H1 (cell line): Measurements from ENCODE around the gene GNAO1. TPM values are rescaled to one million over a fixed set of nuclear protein-coding genes. Genes with fewer than 3 reads are reported as not detected.

ENCODE experiments used
- CTCF ChIA-PET: fragments of 300-600 bp; sonication (Branson Sonifier 250); formaldehyde crosslinking; loops from one replicate; lab custom pipeline; 2021; ENCODE audit not compliant: partially characterized antibody; lab: Charles Lee
- POLR2A ChIA-PET: fragments of 300-600 bp; sonication (Branson Sonifier 250); formaldehyde crosslinking; loops from one replicate; lab custom pipeline; 2021; ENCODE audit warnings: inconsistent platforms; ENCODE audit not compliant: partially characterized antibody; lab: Charles Lee
- DNase-seq, 2 experiments: peaks; one replicate each; pipeline versions ENCODE4 v3.0.0 to v3.0.0-alpha.2; 2010 to 2022; ENCODE audit warnings: low spot score in 2 of 2, low read depth in 1 of 2, mixed read lengths in 1 of 2
- FAIRE-seq: peaks from 2 replicates; lab custom pipeline; 2011; peaks lifted over from hg19 to GRCh38; lab: Jason Lieb, UNC
- H2AFZ ChIP-seq: 2 replicates; pipeline ENCODE4 v1.8.1; 2012; ENCODE audit warnings: low read length, inconsistent platforms
- H2AK5ac ChIP-seq: 2 replicates; pipeline ENCODE4 v1.6.1; 2013; ENCODE audit warnings: low read depth, low read length
- H2BK120ac ChIP-seq: replicated peaks from 2 replicates; pipeline ENCODE3; 2013; ENCODE audit warnings: low read depth, low read length, inconsistent platforms
- H2BK12ac ChIP-seq: 2 replicates; pipeline ENCODE4 v1.6.1; 2013; ENCODE audit warnings: low read depth, low read length
- H2BK15ac ChIP-seq: 2 replicates; pipeline ENCODE4 v1.6.1; 2013; ENCODE audit warnings: low read length
- H2BK20ac ChIP-seq: 2 replicates; pipeline ENCODE4 v1.6.1; 2013; ENCODE audit warnings: low read length
- H2BK5ac ChIP-seq: 2 replicates; pipeline ENCODE4 v1.6.1; 2013; ENCODE audit warnings: low read depth, low read length
- H3K14ac ChIP-seq: 2 replicates; pipeline ENCODE4 v1.6.1; 2013; ENCODE audit warnings: inconsistent platforms; ENCODE audit not compliant: insufficient read length
- H3K18ac ChIP-seq: 2 replicates; pipeline ENCODE4 v1.6.1; 2013; ENCODE audit warnings: low read length; ENCODE audit errors: extremely low read depth
- H3K23ac ChIP-seq: 2 replicates; pipeline ENCODE4 v1.6.1; 2013; ENCODE audit warnings: inconsistent platforms; ENCODE audit not compliant: insufficient read length
- H3K23me2 ChIP-seq: 2 replicates; pipeline ENCODE4 v1.6.1; 2013; ENCODE audit warnings: low read depth, low read length
- H3K27ac ChIP-seq: 2 replicates; pipeline ENCODE4 v1.6.1; 2011; ENCODE audit warnings: low read depth, low read length, inconsistent platforms
- H3K27me3 ChIP-seq, 4 experiments: replicated peaks in 1 of 4; 1 replicate in 1 of 4; 2 replicates in 3 of 4; pipeline versions ENCODE4 v1.6.1 to v1.8.1; 2011 to 2013; ENCODE audit warnings: low read length in 3 of 4, mild to moderate bottlenecking in 3 of 4, inconsistent platforms in 2 of 4, mixed read lengths in 2 of 4, moderate library complexity in 1 of 4; ENCODE audit not compliant: control insufficient read depth in 3 of 4, insufficient read depth in 3 of 4; ENCODE audit errors: extremely low read depth in 1 of 4
- H3K36me3 ChIP-seq, 4 experiments: 2 replicates each; pipeline versions ENCODE4 v1.6.1 to v1.8.1; 2011 to 2013; ENCODE audit warnings: mild to moderate bottlenecking in 4 of 4, low read length in 3 of 4, moderate library complexity in 2 of 4, control low read depth in 1 of 4, inconsistent platforms in 1 of 4; ENCODE audit not compliant: insufficient read depth in 4 of 4, control insufficient read depth in 2 of 4
- H3K4ac ChIP-seq: replicated peaks from 2 replicates; pipeline ENCODE3; 2013; ENCODE audit warnings: low read length, low read depth, mixed read lengths, inconsistent platforms; ENCODE audit not compliant: insufficient read length
- H3K4me1 ChIP-seq, 4 experiments: replicated peaks in 1 of 4; 1 replicate in 1 of 4; 2 replicates in 3 of 4; pipeline versions ENCODE4 v1.6.1 to v1.8.1; 2011 to 2013; ENCODE audit warnings: low read length in 3 of 4, inconsistent platforms in 2 of 4, mixed read lengths in 1 of 4; ENCODE audit not compliant: insufficient read depth in 4 of 4, control insufficient read depth in 3 of 4
- H3K4me2 ChIP-seq, 2 experiments: 2 replicates each; pipeline versions ENCODE4 v1.6.1 to v1.8.1; 2011 to 2013; ENCODE audit warnings: low read depth in 2 of 2, low read length in 2 of 2, control low read depth in 1 of 2, inconsistent platforms in 1 of 2, mild to moderate bottlenecking in 1 of 2; ENCODE audit not compliant: insufficient read depth in 1 of 2
- H3K4me3 ChIP-seq, 4 experiments: fragments of 200-600, 300-600 bp in 1 of 4; sonication (generic), shearing (Covaris generic), sonication (Bioruptor Twin) in 1 of 4; 2 replicates each; pipeline versions ENCODE4 v1.5.1 to v1.8.1; 2011 to 2016; ENCODE audit warnings: low read length in 4 of 4, low read depth in 3 of 4, control low read depth in 2 of 4, inconsistent platforms in 2 of 4, mild to moderate bottlenecking in 2 of 4, mixed read lengths in 1 of 4, moderate library complexity in 1 of 4; ENCODE audit not compliant: insufficient read depth in 2 of 4; ENCODE audit errors: extremely low read depth in 1 of 4
- H3K56ac ChIP-seq: replicated peaks from 2 replicates; pipeline ENCODE3; 2013; ENCODE audit warnings: low read depth, mild to moderate bottlenecking, mixed read lengths, low read length, inconsistent platforms; ENCODE audit not compliant: insufficient read length
- H3K79me1 ChIP-seq: 2 replicates; pipeline ENCODE4 v1.6.1; 2013; ENCODE audit warnings: low read depth, low read length, control low read depth
- H3K79me2 ChIP-seq, 2 experiments: 2 replicates each; pipeline versions ENCODE4 v1.6.1 to v1.8.1; 2012 to 2013; ENCODE audit warnings: low read length in 2 of 2, mild to moderate bottlenecking in 2 of 2, inconsistent platforms in 1 of 2; ENCODE audit not compliant: insufficient read depth in 2 of 2, control insufficient read depth in 1 of 2
- H3K9ac ChIP-seq, 4 experiments: replicated peaks in 1 of 4; 1 replicate in 1 of 4; 2 replicates in 3 of 4; pipeline versions ENCODE4 v1.6.1 to v1.8.1; 2011 to 2013; ENCODE audit warnings: low read depth in 3 of 4, low read length in 3 of 4, control low read depth in 2 of 4, mild to moderate bottlenecking in 2 of 4, moderate library complexity in 2 of 4, inconsistent platforms in 1 of 4; ENCODE audit errors: extremely low read depth in 1 of 4
- H3K9me3 ChIP-seq, 2 experiments: 2 replicates each; pipeline versions ENCODE4 v1.6.1 to v1.8.1; 2012 to 2013; ENCODE audit warnings: mild to moderate bottlenecking in 2 of 2, moderate library complexity in 2 of 2, control low read depth in 1 of 2, inconsistent platforms in 1 of 2, low read depth in 1 of 2, low read length in 1 of 2, mixed read lengths in 1 of 2; ENCODE audit not compliant: insufficient read depth in 2 of 2
- H4K20me1 ChIP-seq, 2 experiments: replicated peaks in 1 of 2; 2 replicates each; pipeline versions ENCODE3 to v1.8.1; 2011 to 2013; ENCODE audit warnings: inconsistent platforms in 2 of 2, low read length in 2 of 2, mild to moderate bottlenecking in 1 of 2; ENCODE audit not compliant: insufficient read depth in 2 of 2, control insufficient read depth in 1 of 2
- H4K5ac ChIP-seq: 2 replicates; pipeline ENCODE4 v1.6.1; 2013; ENCODE audit warnings: low read length, low read depth, mixed read lengths, inconsistent platforms; ENCODE audit not compliant: insufficient read length
- H4K8ac ChIP-seq: 2 replicates; pipeline ENCODE4 v1.8.0; 2013; ENCODE audit warnings: mild to moderate bottlenecking, moderate library complexity, low read length, inconsistent platforms; ENCODE audit not compliant: insufficient read depth; ENCODE audit errors: extremely low read depth
- H4K91ac ChIP-seq: replicated peaks from 2 replicates; pipeline ENCODE3; 2013; ENCODE audit warnings: low read length, mixed read lengths, inconsistent platforms; ENCODE audit not compliant: insufficient read length
- CBX8 ChIP-seq: fragments of 300-800, 300-1000 bp; sonication (generic); IDR thresholded peaks from 2 replicates; pipeline ENCODE4 v1.7.1; 2016; ENCODE audit warnings: low read depth, low read length, borderline replicate concordance
- CHD1 ChIP-seq: IDR thresholded peaks from 2 replicates; pipeline ENCODE4 v1.6.1; 2012; ENCODE audit warnings: low read depth, low read length, improper control_type of control experiment
- CTBP2 ChIP-seq: IDR thresholded peaks from 2 replicates; pipeline ENCODE4 v1.7.0; 2011; ENCODE audit warnings: borderline replicate concordance, mild to moderate bottlenecking, moderate library complexity, mixed read lengths, low read length; ENCODE audit not compliant: insufficient read depth, insufficient read length
- MAFK ChIP-seq: IDR thresholded peaks from 2 replicates; pipeline ENCODE4 v1.6.1; 2012; ENCODE audit warnings: low read depth, mild to moderate bottlenecking, improper control_type of control experiment, low read length
- POU5F1 ChIP-seq: IDR thresholded peaks from 2 replicates; pipeline ENCODE4 v1.6.1; 2011; ENCODE audit warnings: low read depth, mild to moderate bottlenecking, low read length, moderate library complexity
- RFX5 ChIP-seq: IDR thresholded peaks from 2 replicates; pipeline ENCODE4 v1.6.1; 2011; ENCODE audit warnings: low read depth, low read length, improper control_type of control experiment, borderline replicate concordance
- RXRA ChIP-seq: IDR thresholded peaks from 2 replicates; pipeline ENCODE4 v1.6.1; 2011; ENCODE audit warnings: low read depth, mild to moderate bottlenecking, low read length, moderate library complexity; ENCODE audit not compliant: insufficient read depth
- SIN3A ChIP-seq, 2 experiments: IDR thresholded peaks in 1 of 2; conservative IDR thresholded peaks in 1 of 2; 2 replicates each; pipeline ENCODE4 v1.6.1; 2011 to 2012; ENCODE audit warnings: low read length in 2 of 2, improper control_type of control experiment in 1 of 2, low read depth in 1 of 2, mild to moderate bottlenecking in 1 of 2
- SP2 ChIP-seq: IDR thresholded peaks from 2 replicates; pipeline ENCODE4 v1.6.1; 2012; ENCODE audit warnings: mild to moderate bottlenecking, low read length, inconsistent platforms
- YY1 ChIP-seq: IDR thresholded peaks from 2 replicates; pipeline ENCODE4 v1.6.1; 2011; ENCODE audit warnings: low read depth, mild to moderate bottlenecking, low read length
- WGBS, 2 experiments: shearing (Covaris generic) in 1 of 2; methylation state at CpG; one replicate each; pipeline versions ENCODE4 v1.1.6 to v1.1.7; 2013 to 2015; ENCODE audit warnings: low lambda C conversion rate in 2 of 2, mixed read lengths in 2 of 2, inconsistent platforms in 1 of 2, low coverage in 1 of 2, missing lambda C conversion rate in 1 of 2; ENCODE audit not compliant: insufficient replicate concordance in 2 of 2, insufficient coverage in 1 of 2, insufficient read length in 1 of 2; ENCODE audit errors: extremely low coverage in 1 of 2, missing lambda C conversion rate in 1 of 2; 5-methylcytosine and 5-hydroxymethylcytosine counted together
- polyA plus RNA-seq, 7 experiments: library from polyadenylated mRNA; depleted of rRNA in 3 of 7; stranded (reverse) in 5 of 7; unstranded in 2 of 7; fragments of >200 nt in 5 of 7; fragments of 200-250 nt in 2 of 7; gene quantifications; 1 replicate in 5 of 7; 2 replicates in 1 of 7; 4 replicates in 1 of 7; pipeline versions ENCODE4 v1.2.1 to v1.2.3, GENCODE V29; 2011 to 2013; ENCODE audit warnings: missing spikeins in 2 of 7, mixed read lengths in 2 of 7
- total RNA-seq: library from RNA; stranded (reverse); fragmentation: NEBNext Ultra II Directional; extraction: Animal tissue kit (Norgen Biotek cat#: 25700); gene quantifications from 2 replicates; pipeline ENCODE4 v1.2.1, GENCODE V29; 2021
- TF ChIP-seq, protein P1 (sequence below): IDR thresholded peaks from 2 replicates; pipeline ENCODE4 v1.6.1; 2011; ENCODE audit warnings: low read length, improper control_type of control experiment
- TF ChIP-seq, protein P2 (sequence below): IDR thresholded peaks from 2 replicates; pipeline ENCODE4 v1.6.1; 2012; ENCODE audit warnings: inconsistent platforms

GNAO1 gene
- total and polyA plus RNA-seq, 2 of the 8 experiments (the other 6 are each of a cell fraction or from before 2014, with no cell fraction given), result 6.7 to 34.4 TPM

DNA sequence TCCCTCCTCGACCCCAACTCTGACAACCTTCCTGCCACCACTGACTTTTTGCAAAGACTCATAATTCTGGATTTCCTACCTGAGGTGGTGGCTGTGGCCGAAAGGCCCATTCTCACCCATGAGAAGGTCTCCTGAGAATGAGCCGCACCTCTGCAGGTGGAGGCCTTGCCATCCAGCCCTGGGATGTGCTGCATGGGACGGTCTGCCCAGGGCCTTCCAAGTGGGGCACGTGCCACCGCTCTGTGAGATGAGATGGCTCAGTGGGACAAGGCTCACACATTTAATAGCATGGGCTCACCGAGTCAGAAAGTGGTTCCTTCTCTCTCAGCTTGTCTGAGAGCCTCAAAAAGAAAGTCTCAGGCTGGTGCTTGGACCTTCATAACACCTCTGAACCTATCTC lies 121.3 kb downstream of the GNAO1 start:
- no peak for FAIRE-seq
- 92% methylated on average over 7 of the region's 7 CpGs; no CpG with 5 or more reads in 1 of the 2 experiments for WGBS, 2 experiments

More for the DNA sequence above, 121.3 kb downstream of the GNAO1 start:
- H2AK5ac ChIP-seq, result no peak overlapping the region
- H2BK20ac ChIP-seq, result no peak overlapping the region
- H3K9me3 ChIP-seq, result no peaks in the 10 kb centered on the region
- H3K79me2 ChIP-seq, result no peaks in the 10 kb centered on the region
- no peak overlapping the region for H2BK120ac ChIP-seq
- H3K4me2 ChIP-seq, result no peak overlapping the region
- 0 out of 2 replicates have a peak overlapping the region, but pooled peaks have one; percentile 1 for H4K8ac ChIP-seq
- H3K14ac ChIP-seq, result no peak overlapping the region
- no peak overlapping the region for H2BK5ac ChIP-seq
- no peak overlapping the region for H3K4me3 ChIP-seq
- H2BK12ac ChIP-seq, result no peak overlapping the region
- no peaks in the 10 kb centered on the region for H3K79me1 ChIP-seq
- H3K23ac ChIP-seq, result no peak overlapping the region
- no peak overlapping the region for H3K9ac ChIP-seq
- H3K36me3 ChIP-seq, result no peaks in the 10 kb centered on the region
- POLR2A ChIA-PET, result no interaction called here
- peaks cover 0 to 3% (median 0%) of the 10 kb centered on the region in 4 experiments; a peak in 2 of 7 replicates for H3K27me3 ChIP-seq
- DNase-seq, result no peak
- H3K4me1 ChIP-seq, result no peaks in the 10 kb centered on the region
- H2AFZ ChIP-seq, result no peak overlapping the region
- CTCF ChIA-PET, result interaction anchor here (0.8 to 4.8 kb wide), 10 partner anchors 9 to 115 kb away, joined by 3 to 26 read pairs (median 6); no protein-coding TSS in a partner anchor
- no peak overlapping the region for H3K27ac ChIP-seq
- no peak overlapping the region for H4K91ac ChIP-seq
- H4K5ac ChIP-seq, result no peak overlapping the region
- H3K23me2 ChIP-seq, result no peaks in the 10 kb centered on the region
- no peak overlapping the region for H3K56ac ChIP-seq
- H3K18ac ChIP-seq, result no peak overlapping the region
- TF ChIP-seq CBX8 (no peak), RFX5 (no peak), SIN3A (conservative IDR thresholded peaks at IDR 0.05 in 1 of 2, IDR thresholded peaks at IDR 0.05 in 1 of 2; ENCODE audit: low read depth in 1 of 2, low read length in 2 of 2) (no peak), YY1 (no peak), RXRA (no peak), MAFK (no peak), SP2 (no peak), CTBP2 (no peak), POU5F1 (no peak), CHD1 (no peak)
- TF ChIP-seq, protein P1, sequence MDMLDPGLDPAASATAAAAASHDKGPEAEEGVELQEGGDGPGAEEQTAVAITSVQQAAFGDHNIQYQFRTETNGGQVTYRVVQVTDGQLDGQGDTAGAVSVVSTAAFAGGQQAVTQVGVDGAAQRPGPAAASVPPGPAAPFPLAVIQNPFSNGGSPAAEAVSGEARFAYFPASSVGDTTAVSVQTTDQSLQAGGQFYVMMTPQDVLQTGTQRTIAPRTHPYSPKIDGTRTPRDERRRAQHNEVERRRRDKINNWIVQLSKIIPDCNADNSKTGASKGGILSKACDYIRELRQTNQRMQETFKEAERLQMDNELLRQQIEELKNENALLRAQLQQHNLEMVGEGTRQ, result no peak
- TF ChIP-seq, protein P2, sequence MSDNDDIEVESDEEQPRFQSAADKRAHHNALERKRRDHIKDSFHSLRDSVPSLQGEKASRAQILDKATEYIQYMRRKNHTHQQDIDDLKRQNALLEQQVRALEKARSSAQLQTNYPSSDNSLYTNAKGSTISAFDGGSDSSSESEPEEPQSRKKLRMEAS, result no peak
- no peak overlapping the region for H2BK15ac ChIP-seq
- no peaks in the 10 kb centered on the region for H4K20me1 ChIP-seq
- H3K4ac ChIP-seq, result no peak overlapping the region
